ES-I3 (cell line): ENCODE data around the gene UBE3B.

Experiments used
- H3K36me3 ChIP-seq: 2 replicates; pipeline ENCODE4 v1.6.1; 2013; ENCODE audit warnings: mild to moderate bottlenecking, low read length, control low read depth, moderate library complexity; ENCODE audit not compliant: insufficient read depth
- H3K4me1 ChIP-seq: 2 replicates; pipeline ENCODE4 v1.6.1; 2013; ENCODE audit warnings: mild to moderate bottlenecking, control low read depth, low read length; ENCODE audit not compliant: insufficient read depth
- H3K9ac ChIP-seq: 2 replicates; pipeline ENCODE4 v1.6.1; 2013; ENCODE audit warnings: low read depth, mild to moderate bottlenecking, low read length, moderate library complexity
- H3K9me3 ChIP-seq: 2 replicates; pipeline ENCODE4 v1.6.1; 2013; ENCODE audit warnings: mild to moderate bottlenecking, low read length, moderate library complexity; ENCODE audit not compliant: control insufficient read depth, insufficient read depth

UBE3B gene

GRCh38 chr12:109512608-109513007 is 35.2 kb downstream of the UBE3B start:
- Histone ChIP-seq H3K4me1 (no peaks in the 10 kb centered on the region), H3K9me3 (no peaks in the 10 kb centered on the region), H3K36me3 (peaks cover 18% of the 10 kb centered on the region; the same call in 1 of the 2 replicates), H3K9ac (no peak overlapping the region)

- Histone ChIP-seq H3K9ac (no peak overlapping the region), H3K36me3 (peaks cover 18% of the 10 kb centered on the region; the same call in 1 of the 2 replicates), H3K4me1 (no peaks in the 10 kb centered on the region), H3K9me3 (no peaks in the 10 kb centered on the region)
These were observed 35.6 kb downstream of the UBE3B start for GRCh38 chr12:109513051-109513450.

GRCh38 chr12:109513977-109514376 is 36.5 kb downstream of the UBE3B start:
- Histone ChIP-seq H3K36me3 (peaks cover 18% of the 10 kb centered on the region; the same call in 1 of the 2 replicates), H3K9ac (no peak overlapping the region), H3K4me1 (peaks cover 1% of the 10 kb centered on the region; the same call in 1 of the 2 replicates), H3K9me3 (no peaks in the 10 kb centered on the region)

GRCh38 chr12:109517619-109518018 is 40.2 kb downstream of the UBE3B start:
- H3K36me3 ChIP-seq, result peaks cover 15% of the 10 kb centered on the region
- peaks cover 6% of the 10 kb centered on the region; the same call in 1 of the 2 replicates for H3K4me1 ChIP-seq
- no peaks in the 10 kb centered on the region for H3K9me3 ChIP-seq
- H3K9ac ChIP-seq, result no peak overlapping the region

- Histone ChIP-seq H3K9me3 (no peaks in the 10 kb centered on the region), H3K36me3 (peaks cover 11% of the 10 kb centered on the region), H3K4me1 (peaks cover 6% of the 10 kb centered on the region; the same call in 1 of the 2 replicates), H3K9ac (no peak overlapping the region)
These were observed 41.6 kb downstream of the UBE3B start for GRCh38 chr12:109518820-109519665.

GRCh38 chr12:109519787-109520186 is 42.4 kb downstream of the UBE3B start:
- Histone ChIP-seq H3K9me3 (no peaks in the 10 kb centered on the region), H3K36me3 (peaks cover 11% of the 10 kb centered on the region), H3K4me1 (peaks cover 6% of the 10 kb centered on the region; the same call in 1 of the 2 replicates), H3K9ac (no peak overlapping the region)

- Histone ChIP-seq H3K9me3 (no peaks in the 10 kb centered on the region), H3K9ac (no peak overlapping the region), H3K36me3 (peaks cover 14% of the 10 kb centered on the region), H3K4me1 (peaks cover 6% of the 10 kb centered on the region; the same call in 1 of the 2 replicates)
These were observed 44.4 kb downstream of the UBE3B start for GRCh38 chr12:109521831-109522230.

GRCh38 chr12:109523071-109523470 is 45.6 kb downstream of the UBE3B start:
- no peaks in the 10 kb centered on the region for H3K9me3 ChIP-seq
- no peak overlapping the region for H3K9ac ChIP-seq
- peaks cover 11% of the 10 kb centered on the region for H3K36me3 ChIP-seq
- peaks cover 6% of the 10 kb centered on the region; the same call in 1 of the 2 replicates for H3K4me1 ChIP-seq

- no peaks in the 10 kb centered on the region for H3K9me3 ChIP-seq
- H3K36me3 ChIP-seq, result peaks cover 11% of the 10 kb centered on the region
- peaks cover 6% of the 10 kb centered on the region; the same call in 1 of the 2 replicates for H3K4me1 ChIP-seq
These were observed 46.1 kb downstream of the UBE3B start for GRCh38 chr12:109523504-109523903.

GRCh38 chr12:109524466-109525278 is 47.2 kb downstream of the UBE3B start:
- no peaks in the 10 kb centered on the region for H3K4me1 ChIP-seq
- H3K9me3 ChIP-seq, result no peaks in the 10 kb centered on the region
- H3K9ac ChIP-seq, result no peak overlapping the region
- peaks cover 11% of the 10 kb centered on the region for H3K36me3 ChIP-seq

More at GRCh38 chr12:109523504-109523903, 46.1 kb downstream of the UBE3B start:
- H3K9ac ChIP-seq, result no peak overlapping the region

- peaks cover 11% of the 10 kb centered on the region for H3K36me3 ChIP-seq
- H3K9ac ChIP-seq, result no peak overlapping the region
- H3K9me3 ChIP-seq, result no peaks in the 10 kb centered on the region
- no peaks in the 10 kb centered on the region for H3K4me1 ChIP-seq
These were observed 47.8 kb downstream of the UBE3B start for GRCh38 chr12:109525279-109525585.

- no peak overlapping the region for H3K9ac ChIP-seq
- peaks cover 14% of the 10 kb centered on the region for H3K36me3 ChIP-seq
- H3K9me3 ChIP-seq, result no peaks in the 10 kb centered on the region
- H3K4me1 ChIP-seq, result no peaks in the 10 kb centered on the region
These were observed 50.2 kb downstream of the UBE3B start for GRCh38 chr12:109527489-109528123.

GRCh38 chr12:109529691-109530640 is 52.5 kb downstream of the UBE3B start:
- H3K4me1 ChIP-seq, result no peaks in the 10 kb centered on the region
- no peak overlapping the region for H3K9ac ChIP-seq
- peaks cover 12% of the 10 kb centered on the region; the same call in 1 of the 2 replicates for H3K36me3 ChIP-seq
- no peaks in the 10 kb centered on the region for H3K9me3 ChIP-seq
